ENCODE measurements around the gene CHSY1. TPM values are rescaled to one million over a fixed set of nuclear protein-coding genes. Genes with fewer than 3 reads are reported as not detected.

CHSY1 gene
- polyA plus RNA-seq, 1 donor from 2014 or later: 16.1 TPM

GRCh38 chr15:101198800-101199199, 53.0 kb downstream of the CHSY1 start:
- H3K79me2 ChIP-seq (replicated peaks; ENCODE audit: insufficient read depth, low read length): peaks cover 13% of the 10 kb centered on the region
- H3K4me2 ChIP-seq (ENCODE audit: low read length): no peak overlapping the region
- no peaks in the 10 kb centered on the region for H3F3A ChIP-seq (ENCODE audit: insufficient read depth, low read length, poor library complexity, severe bottlenecking)
- H4K20me1 ChIP-seq (ENCODE audit: insufficient read depth): no peaks in the 10 kb centered on the region
- no peaks in the 10 kb centered on the region for H3K9me3 ChIP-seq (ENCODE audit: low read length)
- H3K27me3 ChIP-seq (ENCODE audit: insufficient read depth, low read depth, low read length): no peaks in the 10 kb centered on the region
- no peak overlapping the region for H2AFZ ChIP-seq (ENCODE audit: low read depth, low read length)
- no peak overlapping the region for H3K9ac ChIP-seq (ENCODE audit: low read length)
- no peak for TF ChIP-seq MXI1 (conservative IDR thresholded peaks at IDR 0.05; ENCODE audit: poor library complexity, severe bottlenecking)
- TF ChIP-seq EP300 (conservative IDR thresholded peaks at IDR 0.05; ENCODE audit: poor library complexity, severe bottlenecking): no peak
- TF ChIP-seq RAD21 (conservative IDR thresholded peaks at IDR 0.05): no peak
- TF ChIP-seq EZH2 (IDR thresholded peaks at IDR 0.05; ENCODE audit: borderline replicate concordance, insufficient read depth, low read length, poor library complexity, severe bottlenecking): no peak
- no peak for TF ChIP-seq SMC3 (conservative IDR thresholded peaks at IDR 0.05; ENCODE audit: poor library complexity)
- no peak for TF ChIP-seq CTCF (IDR thresholded peaks at IDR 0.05; ENCODE audit: poor library complexity, severe bottlenecking)
- TF ChIP-seq TAF1 (IDR thresholded peaks at IDR 0.05; ENCODE audit: low read depth): no peak
- no peak for TF ChIP-seq REST (IDR thresholded peaks at IDR 0.05; ENCODE audit: borderline replicate concordance)
- TF ChIP-seq POLR2AphosphoS5 (IDR thresholded peaks at IDR 0.05): no peak
- no peak overlapping the region for H3K27ac ChIP-seq (ENCODE audit: low read length)
- H3K4me3 ChIP-seq (ENCODE audit: low read length): no peak overlapping the region
- no peaks in the 10 kb centered on the region for H3K9me2 ChIP-seq (ENCODE audit: insufficient read depth, low read length)
- H3K36me3 ChIP-seq (ENCODE audit: insufficient read depth, low read length): no peaks in the 10 kb centered on the region

DNA sequence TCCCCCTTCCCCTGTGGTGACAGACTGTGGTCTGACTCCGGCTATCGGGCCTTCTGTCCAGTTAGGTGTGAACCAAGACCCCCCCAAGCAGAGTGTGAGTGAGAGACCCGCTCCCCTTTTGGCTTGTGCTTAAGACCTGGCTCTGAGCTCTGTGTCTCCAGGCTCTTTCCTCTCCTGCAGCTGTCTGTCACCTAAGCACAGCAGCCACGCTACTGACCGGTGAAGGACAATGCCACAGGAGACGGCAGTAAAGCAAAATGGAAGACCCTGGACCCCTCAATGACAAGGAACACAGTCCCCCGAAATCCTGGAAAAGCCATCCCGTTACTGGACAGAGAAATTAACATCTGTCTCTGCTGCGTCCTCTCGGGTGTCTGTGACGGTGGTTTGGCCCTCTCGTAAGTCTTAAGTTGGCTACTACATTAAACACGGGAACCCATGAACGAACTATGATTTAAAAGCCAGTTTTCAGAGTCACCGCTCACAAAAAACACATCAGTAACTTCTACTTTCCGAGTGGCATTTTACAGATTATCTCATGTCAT, 53.7 kb downstream of the CHSY1 start:
- no peak for TF ChIP-seq SMC3 (conservative IDR thresholded peaks at IDR 0.05; ENCODE audit: poor library complexity)
- TF ChIP-seq TAF1 (IDR thresholded peaks at IDR 0.05; ENCODE audit: low read depth): no peak
- TF ChIP-seq EP300 (conservative IDR thresholded peaks at IDR 0.05; ENCODE audit: poor library complexity, severe bottlenecking): no peak
- no peak for TF ChIP-seq EZH2 (IDR thresholded peaks at IDR 0.05; ENCODE audit: borderline replicate concordance, insufficient read depth, low read length, poor library complexity, severe bottlenecking)
- TF ChIP-seq CTCF (IDR thresholded peaks at IDR 0.05; ENCODE audit: poor library complexity, severe bottlenecking): no peak
- TF ChIP-seq MXI1 (conservative IDR thresholded peaks at IDR 0.05; ENCODE audit: poor library complexity, severe bottlenecking): no peak
- TF ChIP-seq RAD21 (conservative IDR thresholded peaks at IDR 0.05): no peak
- no peak for TF ChIP-seq REST (IDR thresholded peaks at IDR 0.05; ENCODE audit: borderline replicate concordance)
- TF ChIP-seq POLR2AphosphoS5 (IDR thresholded peaks at IDR 0.05): no peak

More for the DNA sequence above, 53.7 kb downstream of the CHSY1 start:
- Histone ChIP-seq H3F3A (ENCODE audit: insufficient read depth, low read length, poor library complexity, severe bottlenecking) (no peaks in the 10 kb centered on the region), H4K20me1 (ENCODE audit: insufficient read depth) (no peaks in the 10 kb centered on the region), H3K9me3 (ENCODE audit: low read length) (no peaks in the 10 kb centered on the region), H3K36me3 (ENCODE audit: insufficient read depth, low read length) (no peaks in the 10 kb centered on the region), H3K27ac (ENCODE audit: low read length) (no peak overlapping the region), H3K79me2 (replicated peaks; ENCODE audit: insufficient read depth, low read length) (peaks cover 18% of the 10 kb centered on the region), H3K4me2 (ENCODE audit: low read length) (no peak overlapping the region), H3K4me3 (ENCODE audit: low read length) (no peak overlapping the region), H2AFZ (ENCODE audit: low read depth, low read length) (no peak overlapping the region), H3K9me2 (ENCODE audit: insufficient read depth, low read length) (no peaks in the 10 kb centered on the region), H3K27me3 (ENCODE audit: insufficient read depth, low read depth, low read length) (no peaks in the 10 kb centered on the region), H3K9ac (ENCODE audit: low read length) (no peak overlapping the region)

Data from neural cell (in vitro differentiated cells).